Right lobe of liver (tissue), 6 donors: ENCODE data around the gene MEIS2. TPM values are rescaled to one million over a fixed set of nuclear protein-coding genes. Genes with fewer than 3 reads are reported as not detected.

Experiments
- ATAC-seq, 4 donors: fragments of 200-7000 bp; cut with Tn5 transposase; one replicate each; pipeline ENCODE4 v1.9.1; 2020; ENCODE audit warnings: mild to moderate bottlenecking in 4 of 4, moderate library complexity in 4 of 4
- DNase-seq, 3 donors: peaks; one replicate each; pipeline ENCODE4 v3.0.0-alpha.2; 2020
- H3K27ac ChIP-seq, 3 donors: fragments of 200-600 bp; one replicate each; pipeline ENCODE4 v1.8.0; 2022
- H3K27me3 ChIP-seq, 2 donors: fragments of 200-600 bp; one replicate each; pipeline ENCODE4 v1.8.0; 2022
- H3K36me3 ChIP-seq, 4 donors: fragments of 200-600 bp; sonication (generic) in 1 of 4; one replicate each; pipeline versions ENCODE4 v1.5.1 to v1.8.0; 2017 to 2022; ENCODE audit warnings: control low read depth in 1 of 4
- H3K4me1 ChIP-seq, 4 donors: fragments of 200-600 bp; sonication (generic) in 1 of 4; one replicate each; pipeline versions ENCODE4 v1.5.1 to v1.8.0; 2017 to 2022; ENCODE audit warnings: control low read depth in 1 of 4
- H3K4me3 ChIP-seq, 3 donors: fragments of 200-600 bp; one replicate each; pipeline ENCODE4 v1.8.0; 2022
- H3K9me3 ChIP-seq, 4 donors: fragments of 200-600 bp; sonication (generic) in 1 of 4; one replicate each; pipeline versions ENCODE4 v1.5.1 to v1.8.0; 2017 to 2022; ENCODE audit warnings: control low read depth in 1 of 4
- CTCF ChIP-seq, 4 donors: fragments of 200-600 bp in 3 of 4; fragments of 450-650 bp in 1 of 4; IDR thresholded peaks; one replicate each; pipeline versions ENCODE4 v1.5.1 to v1.8.0; 2016 to 2022; ENCODE audit warnings: antibody characterized with exemption in 4 of 4, mild to moderate bottlenecking in 2 of 4
- POLR2A ChIP-seq: fragments of 450-650 bp; IDR thresholded peaks from one replicate; pipeline ENCODE4 v1.6.1; 2017; ENCODE audit warnings: antibody characterized with exemption, mild to moderate bottlenecking
- WGBS: methylation state at CpG from one replicate; pipeline ENCODE4 v1.1.6; 2018; ENCODE audit warnings: low coverage, low lambda C conversion rate; ENCODE audit not compliant: insufficient coverage; ENCODE audit errors: missing lambda C conversion rate; 5-methylcytosine and 5-hydroxymethylcytosine counted together
- intact Hi-C, 2 donors: fragments of 100-400 bp; cut with DNase I; formaldehyde crosslinking; loops; one replicate each; pipeline versions ENCODE4 v1.11.2 to v1.14.1; 2022
- total RNA-seq, 6 experiments: library from RNA; depleted of rRNA in 2 of 6; stranded (reverse); fragments of >200 nt in 2 of 6; fragmentation: NEBNext Ultra II Directional in 3 of 6; extraction: Animal tissue kit (Norgen Biotek cat#: 25700) in 3 of 6; gene quantifications; one replicate each; pipeline versions ENCODE4 v1.1.0 to v1.2.4, GENCODE V29; 2016 to 2023
- donor health status: DM: no; HTN: yes; CAD: no.
- donor health status: DM: no; HTN: no; CAD: no.
- donor health status: DM: no; HTN: no; CAD: no.
- donor health status: DM: no; HTN: yes; CAD: no.
- donor health status: DM: no; HTN: yes; CAD: no.

Gene MEIS2
- total RNA-seq, 6 experiments from 2014 or later = 6.1 to 18.0 (median 7.9) TPM

GRCh38 chr15:37008205-37008604 is 92.1 kb downstream of the MEIS2 start:
- Histone ChIP-seq H3K27me3 (no peaks in the 10 kb centered on the region), H3K27ac (peak overlapping the region in 1 of 3 donors; percentile 1), H3K4me3 (no peak overlapping the region), H3K9me3 (no peaks in the 10 kb centered on the region), H3K36me3 (no peaks in the 10 kb centered on the region), H3K4me1 (peaks cover 0 to 16% (median 7%) of the 10 kb centered on the region in 4 donors)
- WGBS = 80% methylated on average over 3 of the region's 3 CpGs
- intact Hi-C loops = no loop called here
- ATAC-seq (peak in 3 of 4 donors; percentile 57 to 70 (median 60)), DNase-seq (no peak)
- TF ChIP-seq CTCF (IDR thresholded peaks at IDR 0.05) = no peak
- no peak for TF ChIP-seq POLR2A

- WGBS = 88% methylated on average over 1 of the region's 2 CpGs
- intact Hi-C loops = no loop called here
- DNase-seq (no peak), ATAC-seq (no peak)
- H3K9me3 ChIP-seq = no peaks in the 10 kb centered on the region
- no peaks in the 10 kb centered on the region for H3K36me3 ChIP-seq
- no peak overlapping the region for H3K4me3 ChIP-seq
- TF ChIP-seq CTCF (IDR thresholded peaks at IDR 0.05) (no peak), POLR2A (no peak)
- no peaks in the 10 kb centered on the region for H3K27me3 ChIP-seq
- no peak overlapping the region for H3K27ac ChIP-seq
- peaks cover 0 to 16% (median 7%) of the 10 kb centered on the region in 4 donors for H3K4me1 ChIP-seq
Measured at GRCh38 chr15:37007301-37007700, 93.0 kb downstream of the MEIS2 start.

- ATAC-seq (no peak), DNase-seq (no peak)
- no peaks in the 10 kb centered on the region for H3K9me3 ChIP-seq
- no peak overlapping the region for H3K4me3 ChIP-seq
- H3K27me3 ChIP-seq = no peaks in the 10 kb centered on the region
- H3K4me1 ChIP-seq = peaks cover 0 to 16% (median 7%) of the 10 kb centered on the region in 4 donors
- no peak overlapping the region for H3K27ac ChIP-seq
- intact Hi-C loops = no loop called here
- TF ChIP-seq CTCF (IDR thresholded peaks at IDR 0.05) = no peak
- WGBS = 67% methylated on average over 5 of the region's 8 CpGs
- H3K36me3 ChIP-seq = no peaks in the 10 kb centered on the region
Measured at GRCh38 chr15:37004981-37005735, 95.2 kb downstream of the MEIS2 start.

DNA sequence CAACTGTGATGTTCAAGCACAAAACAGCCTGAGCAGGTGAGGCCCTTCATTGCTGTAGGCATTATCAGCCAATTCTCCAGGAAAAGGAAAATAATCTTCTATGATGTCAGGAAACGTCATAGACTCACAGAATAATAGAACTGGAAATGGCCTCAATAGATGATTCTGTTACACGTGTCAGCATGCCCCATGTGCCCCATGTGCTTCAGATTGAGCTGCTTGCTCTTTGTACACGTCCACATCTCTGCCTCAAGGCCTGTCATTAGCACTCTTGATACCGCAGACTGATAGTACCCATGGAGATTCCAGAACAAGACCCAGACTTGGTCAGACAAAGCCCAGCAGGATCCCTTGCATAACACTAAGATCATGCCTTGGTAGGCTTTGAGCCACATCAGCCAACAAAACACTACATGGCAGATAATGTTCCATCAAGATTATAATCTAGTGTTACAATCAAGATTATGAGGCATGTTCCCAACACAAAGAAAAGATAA is 95.9 kb downstream of the MEIS2 start:
- H3K27me3 ChIP-seq = no peaks in the 10 kb centered on the region
- TF ChIP-seq CTCF (IDR thresholded peaks at IDR 0.05) (no peak), POLR2A (no peak)
- H3K4me1 ChIP-seq = peaks cover 0 to 15% (median 5%) of the 10 kb centered on the region in 4 donors
- intact Hi-C loops = no loop called here
- no peak overlapping the region for H3K4me3 ChIP-seq
- no peaks in the 10 kb centered on the region for H3K9me3 ChIP-seq
- 92% methylated on average over 2 of the region's 4 CpGs for WGBS
- no peaks in the 10 kb centered on the region for H3K36me3 ChIP-seq
- ATAC-seq = no peak
- DNase-seq = no peak
- H3K27ac ChIP-seq = no peak overlapping the region
